WERI-Rb-1 (cell line): ENCODE measurements around the gene ACTMAP.
A peak's percentile ranks its signal among the peaks of the same experiment; 100 is the strongest.
"Not testable (repeated sequence)": the region's sequence is repeated elsewhere in the genome, so short reads cannot be mapped to it uniquely, and the experiment has no call there.

Source experiments
- DNase-seq: peaks from one replicate; pipeline ENCODE4 v3.0.0-alpha.2; 2020
- H3K27ac ChIP-seq: fragments of 250-450 bp; sonication (Bioruptor Pico); 2 replicates; pipeline ENCODE4 v1.5.1; 2020; ENCODE audit warnings: mild to moderate bottlenecking, moderate library complexity
- H3K27me3 ChIP-seq: fragments of 250-450 bp; sonication (Bioruptor Pico); 2 replicates; pipeline ENCODE4 v1.5.1; 2021; ENCODE audit warnings: mild to moderate bottlenecking, low read depth, moderate library complexity; ENCODE audit not compliant: insufficient read depth, severe bottlenecking
- H3K36me3 ChIP-seq: fragments of 250-450 bp; sonication (Bioruptor Pico); 2 replicates; pipeline ENCODE4 v1.5.1; 2020; ENCODE audit warnings: mild to moderate bottlenecking, moderate library complexity
- H3K4me3 ChIP-seq: 2 replicates; pipeline ENCODE4 v1.5.1; 2011; ENCODE audit warnings: low read depth, mild to moderate bottlenecking, control low read depth, low read length
- H3K9me3 ChIP-seq: fragments of 250-450 bp; sonication (Bioruptor Pico); 2 replicates; pipeline ENCODE4 v1.5.1; 2021; ENCODE audit warnings: mild to moderate bottlenecking, moderate library complexity; ENCODE audit not compliant: severe bottlenecking
- CTCF ChIP-seq: IDR thresholded peaks from 2 replicates; pipeline ENCODE4 v1.5.1; 2011; ENCODE audit warnings: low read depth, mild to moderate bottlenecking, control low read depth, inconsistent platforms, low read length

The ACTMAP gene

GRCh38 chr19:40797166-40797962 is 47.1 kb upstream of the ACTMAP start:
- Histone ChIP-seq H3K36me3 (peaks cover 22% of the 10 kb centered on the region), H3K9me3 (no peaks in the 10 kb centered on the region), H3K4me3 (no peak overlapping the region), H3K27ac (peak overlapping the region; percentile 86), H3K27me3 (no peaks in the 10 kb centered on the region)
- TF ChIP-seq CTCF: no peak
- no peak for DNase-seq

GRCh38 chr19:40791996-40792395 is 41.7 kb upstream of the ACTMAP start:
- no peak for TF ChIP-seq CTCF
- DNase-seq: no peak
- no peak overlapping the region for H3K27ac ChIP-seq

GRCh38 chr19:40791349-40791748 is 41.1 kb upstream of the ACTMAP start:
- no peak overlapping the region for H3K27ac ChIP-seq
- H3K4me3 ChIP-seq: no peak overlapping the region
- DNase-seq: no peak
- no peaks in the 10 kb centered on the region for H3K9me3 ChIP-seq
- no peak for TF ChIP-seq CTCF
- no peaks in the 10 kb centered on the region for H3K27me3 ChIP-seq
- H3K36me3 ChIP-seq: no peaks in the 10 kb centered on the region

More at GRCh38 chr19:40791996-40792395, 41.7 kb upstream of the ACTMAP start:
- Histone ChIP-seq H3K4me3 (no peak overlapping the region), H3K9me3 (no peaks in the 10 kb centered on the region), H3K36me3 (no peaks in the 10 kb centered on the region), H3K27me3 (no peaks in the 10 kb centered on the region)

- TF ChIP-seq CTCF: no peak
- peak overlapping the region; percentile 60 for H3K27ac ChIP-seq
- no peaks in the 10 kb centered on the region for H3K27me3 ChIP-seq
- no peak for DNase-seq
- H3K9me3 ChIP-seq: no peaks in the 10 kb centered on the region
- no peak overlapping the region for H3K4me3 ChIP-seq
- H3K36me3 ChIP-seq: no peaks in the 10 kb centered on the region
Measured at GRCh38 chr19:40786060-40787037, 36.1 kb upstream of the ACTMAP start.

GRCh38 chr19:40785526-40785925 is 35.2 kb upstream of the ACTMAP start:
- Histone ChIP-seq H3K4me3 (no peak overlapping the region), H3K27ac (no peak overlapping the region), H3K36me3 (no peaks in the 10 kb centered on the region), H3K9me3 (no peaks in the 10 kb centered on the region), H3K27me3 (no peaks in the 10 kb centered on the region)
- DNase-seq: no peak
- no peak for TF ChIP-seq CTCF

GRCh38 chr19:40784146-40784545 is 33.9 kb upstream of the ACTMAP start:
- H3K4me3 ChIP-seq, H3K27me3 ChIP-seq, H3K36me3 ChIP-seq, H3K27ac ChIP-seq, H3K9me3 ChIP-seq, DNase-seq: not testable (repeated sequence)
